ENCODE results near the gene ABCC10.

GRCh38 chr6:43455531-43456428 is 28.4 kb downstream of the ABCC10 start, which contains the start of gene DLK2:
- TF ChIP-seq CTCF (IDR thresholded peaks at IDR 0.05) (no peak), POLR2A (IDR thresholded peaks at IDR 0.05) (no peak)

Data from Peyer's patch (tissue), 4 donors.